ENCODE measurements around the gene SLC44A1.

The SLC44A1 gene

DNA sequence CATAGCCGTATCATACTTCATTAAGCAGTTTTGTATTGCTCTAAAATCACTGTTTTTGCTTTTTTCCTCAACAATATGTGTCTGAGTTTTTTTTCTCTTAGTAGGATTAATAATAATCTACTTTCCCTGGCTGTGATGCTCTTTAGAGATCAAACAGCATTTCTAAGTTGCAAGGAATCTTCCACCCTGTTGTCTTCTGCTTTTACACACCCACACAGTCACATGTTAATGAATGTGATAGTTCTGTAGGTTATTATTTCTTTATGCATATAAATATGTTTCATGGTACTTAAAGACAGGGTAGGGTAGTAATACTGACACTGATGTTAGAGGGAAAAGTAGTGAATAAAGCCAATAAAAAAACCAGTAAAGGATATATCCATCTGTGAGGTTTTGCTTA, 29.3 kb downstream of the SLC44A1 start:
- TF ChIP-seq PPARA (CRISPR knock-in tag; IDR thresholded peaks at IDR 0.05; ENCODE audit: borderline replicate concordance), result no peak
- TF ChIP-seq, protein P1, sequence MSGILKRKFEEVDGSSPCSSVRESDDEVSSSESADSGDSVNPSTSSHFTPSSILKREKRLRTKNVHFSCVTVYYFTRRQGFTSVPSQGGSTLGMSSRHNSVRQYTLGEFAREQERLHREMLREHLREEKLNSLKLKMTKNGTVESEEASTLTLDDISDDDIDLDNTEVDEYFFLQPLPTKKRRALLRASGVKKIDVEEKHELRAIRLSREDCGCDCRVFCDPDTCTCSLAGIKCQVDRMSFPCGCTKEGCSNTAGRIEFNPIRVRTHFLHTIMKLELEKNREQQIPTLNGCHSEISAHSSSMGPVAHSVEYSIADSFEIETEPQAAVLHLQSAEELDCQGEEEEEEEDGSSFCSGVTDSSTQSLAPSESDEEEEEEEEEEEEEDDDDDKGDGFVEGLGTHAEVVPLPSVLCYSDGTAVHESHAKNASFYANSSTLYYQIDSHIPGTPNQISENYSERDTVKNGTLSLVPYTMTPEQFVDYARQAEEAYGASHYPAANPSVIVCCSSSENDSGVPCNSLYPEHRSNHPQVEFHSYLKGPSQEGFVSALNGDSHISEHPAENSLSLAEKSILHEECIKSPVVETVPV (CRISPR knock-in tag; IDR thresholded peaks at IDR 0.05), result no peak
- TF ChIP-seq ZNF565 (CRISPR knock-in tag; conservative IDR thresholded peaks at IDR 0.05; ENCODE audit: low read depth), result no peak
- TF ChIP-seq, protein P2, sequence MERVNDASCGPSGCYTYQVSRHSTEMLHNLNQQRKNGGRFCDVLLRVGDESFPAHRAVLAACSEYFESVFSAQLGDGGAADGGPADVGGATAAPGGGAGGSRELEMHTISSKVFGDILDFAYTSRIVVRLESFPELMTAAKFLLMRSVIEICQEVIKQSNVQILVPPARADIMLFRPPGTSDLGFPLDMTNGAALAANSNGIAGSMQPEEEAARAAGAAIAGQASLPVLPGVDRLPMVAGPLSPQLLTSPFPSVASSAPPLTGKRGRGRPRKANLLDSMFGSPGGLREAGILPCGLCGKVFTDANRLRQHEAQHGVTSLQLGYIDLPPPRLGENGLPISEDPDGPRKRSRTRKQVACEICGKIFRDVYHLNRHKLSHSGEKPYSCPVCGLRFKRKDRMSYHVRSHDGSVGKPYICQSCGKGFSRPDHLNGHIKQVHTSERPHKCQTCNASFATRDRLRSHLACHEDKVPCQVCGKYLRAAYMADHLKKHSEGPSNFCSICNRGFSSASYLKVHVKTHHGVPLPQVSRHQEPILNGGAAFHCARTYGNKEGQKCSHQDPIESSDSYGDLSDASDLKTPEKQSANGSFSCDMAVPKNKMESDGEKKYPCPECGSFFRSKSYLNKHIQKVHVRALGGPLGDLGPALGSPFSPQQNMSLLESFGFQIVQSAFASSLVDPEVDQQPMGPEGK (CRISPR knock-in tag; IDR thresholded peaks at IDR 0.05; ENCODE audit: borderline replicate concordance), result no peak
- no peak for TF ChIP-seq SNAI2 (CRISPR knock-in tag; IDR thresholded peaks at IDR 0.05)
- TF ChIP-seq ZFP30 (CRISPR knock-in tag; IDR thresholded peaks at IDR 0.05), result no peak
- TF ChIP-seq ZNF8 (CRISPR knock-in tag; IDR thresholded peaks at IDR 0.05), result no peak
- TF ChIP-seq CSDC2 (CRISPR knock-in tag; IDR thresholded peaks at IDR 0.05), result no peak
- no peak for ATAC-seq

DNA sequence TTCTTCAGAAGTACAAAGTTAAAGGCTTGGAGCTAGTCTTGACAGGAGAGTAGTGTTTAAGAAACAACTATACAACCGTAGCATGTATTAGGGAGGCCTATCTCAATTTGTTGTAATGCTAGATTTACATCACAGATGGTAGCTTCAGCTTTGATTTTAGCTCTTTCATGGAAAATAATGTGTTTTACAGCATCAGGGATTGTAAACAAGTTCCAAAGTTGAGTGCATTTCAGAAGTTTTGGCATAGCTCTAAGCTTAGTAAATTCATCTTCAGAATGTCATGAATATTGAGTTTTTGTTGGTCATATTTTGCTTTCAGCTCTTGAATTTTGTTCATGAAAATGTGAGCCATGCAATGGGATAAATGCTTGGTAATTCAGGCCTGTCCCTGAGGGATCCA, 30.7 kb downstream of the SLC44A1 start:
- no peak for ATAC-seq

DNA sequence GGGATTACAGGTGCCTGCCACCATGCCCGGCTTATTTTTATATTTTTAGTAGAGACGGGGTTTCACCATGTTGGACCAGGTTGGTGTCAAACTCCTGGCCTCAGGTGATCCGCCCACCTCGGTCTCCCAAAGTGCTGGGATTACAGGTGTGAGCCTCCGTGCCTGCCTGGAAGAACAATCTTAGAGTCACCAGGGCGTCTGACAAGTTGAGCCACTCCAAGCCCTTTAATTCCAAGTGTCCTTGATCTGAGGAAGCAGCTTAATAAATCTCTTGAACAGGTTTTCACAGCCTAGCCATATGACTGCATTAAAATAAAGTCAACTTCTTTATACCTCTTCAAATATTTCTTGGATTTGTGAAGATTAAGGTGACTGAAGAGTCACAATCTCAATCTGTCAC, 31.5 kb downstream of the SLC44A1 start:
- no peak for ATAC-seq
- no peak for TF ChIP-seq TCF4 (CRISPR knock-in tag; IDR thresholded peaks at IDR 0.05; ENCODE audit: borderline replicate concordance)
- no peak for TF ChIP-seq ZC3H10 (CRISPR knock-in tag; IDR thresholded peaks at IDR 0.05)
- no peak for TF ChIP-seq ZFP3 (CRISPR knock-in tag; IDR thresholded peaks at IDR 0.05)
- TF ChIP-seq OSR1 (CRISPR knock-in tag; IDR thresholded peaks at IDR 0.05), result no peak
- no peak for TF ChIP-seq ESRRG (CRISPR knock-in tag; IDR thresholded peaks at IDR 0.05)
- TF ChIP-seq, protein P1 (CRISPR knock-in tag; IDR thresholded peaks at IDR 0.05), result no peak
- TF ChIP-seq ISL1 (CRISPR knock-in tag; IDR thresholded peaks at IDR 0.05), result no peak
- no peak for TF ChIP-seq GLIS3 (CRISPR knock-in tag; IDR thresholded peaks at IDR 0.05)
- TF ChIP-seq PPARA (CRISPR knock-in tag; IDR thresholded peaks at IDR 0.05; ENCODE audit: borderline replicate concordance), result no peak
- no peak for TF ChIP-seq ZFP30 (CRISPR knock-in tag; IDR thresholded peaks at IDR 0.05)

More for the DNA sequence above, 30.7 kb downstream of the SLC44A1 start:
- no peak for TF ChIP-seq SNAI2 (CRISPR knock-in tag; IDR thresholded peaks at IDR 0.05)
- TF ChIP-seq, protein P3, sequence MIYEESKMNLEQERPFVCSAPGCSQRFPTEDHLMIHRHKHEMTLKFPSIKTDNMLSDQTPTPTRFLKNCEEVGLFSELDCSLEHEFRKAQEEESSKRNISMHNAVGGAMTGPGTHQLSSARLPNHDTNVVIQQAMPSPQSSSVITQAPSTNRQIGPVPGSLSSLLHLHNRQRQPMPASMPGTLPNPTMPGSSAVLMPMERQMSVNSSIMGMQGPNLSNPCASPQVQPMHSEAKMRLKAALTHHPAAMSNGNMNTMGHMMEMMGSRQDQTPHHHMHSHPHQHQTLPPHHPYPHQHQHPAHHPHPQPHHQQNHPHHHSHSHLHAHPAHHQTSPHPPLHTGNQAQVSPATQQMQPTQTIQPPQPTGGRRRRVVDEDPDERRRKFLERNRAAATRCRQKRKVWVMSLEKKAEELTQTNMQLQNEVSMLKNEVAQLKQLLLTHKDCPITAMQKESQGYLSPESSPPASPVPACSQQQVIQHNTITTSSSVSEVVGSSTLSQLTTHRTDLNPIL (CRISPR knock-in tag; IDR thresholded peaks at IDR 0.05; ENCODE audit: low read depth), result no peak
- TF ChIP-seq OSR1 (CRISPR knock-in tag; IDR thresholded peaks at IDR 0.05), result no peak
- no peak for TF ChIP-seq ZC3H10 (CRISPR knock-in tag; IDR thresholded peaks at IDR 0.05)
- no peak for TF ChIP-seq ZFP30 (CRISPR knock-in tag; IDR thresholded peaks at IDR 0.05)
- TF ChIP-seq, protein P4, sequence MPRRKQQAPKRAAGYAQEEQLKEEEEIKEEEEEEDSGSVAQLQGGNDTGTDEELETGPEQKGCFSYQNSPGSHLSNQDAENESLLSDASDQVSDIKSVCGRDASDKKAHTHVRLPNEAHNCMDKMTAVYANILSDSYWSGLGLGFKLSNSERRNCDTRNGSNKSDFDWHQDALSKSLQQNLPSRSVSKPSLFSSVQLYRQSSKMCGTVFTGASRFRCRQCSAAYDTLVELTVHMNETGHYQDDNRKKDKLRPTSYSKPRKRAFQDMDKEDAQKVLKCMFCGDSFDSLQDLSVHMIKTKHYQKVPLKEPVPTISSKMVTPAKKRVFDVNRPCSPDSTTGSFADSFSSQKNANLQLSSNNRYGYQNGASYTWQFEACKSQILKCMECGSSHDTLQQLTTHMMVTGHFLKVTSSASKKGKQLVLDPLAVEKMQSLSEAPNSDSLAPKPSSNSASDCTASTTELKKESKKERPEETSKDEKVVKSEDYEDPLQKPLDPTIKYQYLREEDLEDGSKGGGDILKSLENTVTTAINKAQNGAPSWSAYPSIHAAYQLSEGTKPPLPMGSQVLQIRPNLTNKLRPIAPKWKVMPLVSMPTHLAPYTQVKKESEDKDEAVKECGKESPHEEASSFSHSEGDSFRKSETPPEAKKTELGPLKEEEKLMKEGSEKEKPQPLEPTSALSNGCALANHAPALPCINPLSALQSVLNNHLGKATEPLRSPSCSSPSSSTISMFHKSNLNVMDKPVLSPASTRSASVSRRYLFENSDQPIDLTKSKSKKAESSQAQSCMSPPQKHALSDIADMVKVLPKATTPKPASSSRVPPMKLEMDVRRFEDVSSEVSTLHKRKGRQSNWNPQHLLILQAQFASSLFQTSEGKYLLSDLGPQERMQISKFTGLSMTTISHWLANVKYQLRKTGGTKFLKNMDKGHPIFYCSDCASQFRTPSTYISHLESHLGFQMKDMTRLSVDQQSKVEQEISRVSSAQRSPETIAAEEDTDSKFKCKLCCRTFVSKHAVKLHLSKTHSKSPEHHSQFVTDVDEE (CRISPR knock-in tag; IDR thresholded peaks at IDR 0.05), result no peak
- no peak for TF ChIP-seq BACH2 (CRISPR knock-in tag; IDR thresholded peaks at IDR 0.05; ENCODE audit: borderline replicate concordance)
- TF ChIP-seq CSDC2 (CRISPR knock-in tag; IDR thresholded peaks at IDR 0.05), result no peak
- no peak for TF ChIP-seq ZFP3 (CRISPR knock-in tag; IDR thresholded peaks at IDR 0.05)
- no peak for TF ChIP-seq GLIS3 (CRISPR knock-in tag; IDR thresholded peaks at IDR 0.05)
- TF ChIP-seq, protein P5, sequence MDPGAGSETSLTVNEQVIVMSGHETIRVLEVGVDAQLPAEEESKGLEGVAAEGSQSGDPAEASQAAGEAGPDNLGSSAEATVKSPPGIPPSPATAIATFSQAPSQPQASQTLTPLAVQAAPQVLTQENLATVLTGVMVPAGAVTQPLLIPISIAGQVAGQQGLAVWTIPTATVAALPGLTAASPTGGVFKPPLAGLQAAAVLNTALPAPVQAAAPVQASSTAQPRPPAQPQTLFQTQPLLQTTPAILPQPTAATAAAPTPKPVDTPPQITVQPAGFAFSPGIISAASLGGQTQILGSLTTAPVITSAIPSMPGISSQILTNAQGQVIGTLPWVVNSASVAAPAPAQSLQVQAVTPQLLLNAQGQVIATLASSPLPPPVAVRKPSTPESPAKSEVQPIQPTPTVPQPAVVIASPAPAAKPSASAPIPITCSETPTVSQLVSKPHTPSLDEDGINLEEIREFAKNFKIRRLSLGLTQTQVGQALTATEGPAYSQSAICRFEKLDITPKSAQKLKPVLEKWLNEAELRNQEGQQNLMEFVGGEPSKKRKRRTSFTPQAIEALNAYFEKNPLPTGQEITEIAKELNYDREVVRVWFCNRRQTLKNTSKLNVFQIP (CRISPR knock-in tag; IDR thresholded peaks at IDR 0.05; ENCODE audit: borderline replicate concordance, low read depth), result no peak
- TF ChIP-seq PPARA (CRISPR knock-in tag; IDR thresholded peaks at IDR 0.05; ENCODE audit: borderline replicate concordance), result no peak
- TF ChIP-seq, protein P2 (CRISPR knock-in tag; IDR thresholded peaks at IDR 0.05; ENCODE audit: borderline replicate concordance), result no peak
- no peak for TF ChIP-seq ZNF70 (CRISPR knock-in tag; IDR thresholded peaks at IDR 0.05)

Measured in SK-N-SH treated with all-trans-retinoic acid at 6 μM for 48 hours (cell line).